Tibial artery (tissue), 4 donors: ENCODE data around the gene PARVA.

Experiments
- DNase-seq, 2 donors: peaks; one replicate each; pipeline ENCODE4 v3.0.0-alpha.2; 2019
- H3K27ac ChIP-seq, 2 donors: fragments of 200-600 bp; sonication (generic) in 1 of 2; 1 replicate in 1 of 2; 2 replicates in 1 of 2; pipeline ENCODE4 v1.5.1; 2018 to 2019; ENCODE audit warnings: mild to moderate bottlenecking in 1 of 2
- H3K27me3 ChIP-seq, 2 donors: fragments of 200-600 bp; sonication (generic) in 1 of 2; one replicate each; pipeline versions ENCODE4 v1.5.1 to v1.6.0; 2016 to 2019
- H3K36me3 ChIP-seq, 3 donors: fragments of 200-600 bp; sonication (generic) in 2 of 3; one replicate each; pipeline ENCODE4 v1.5.1; 2016 to 2019; ENCODE audit warnings: mild to moderate bottlenecking in 2 of 3
- H3K4me1 ChIP-seq, 4 donors: fragments of 200-600 bp; sonication (generic) in 2 of 4; 1 replicate in 3 of 4; 2 replicates in 1 of 4; pipeline ENCODE4 v1.5.1; 2016 to 2019
- H3K4me3 ChIP-seq, 2 donors: fragments of 200-600 bp; sonication (generic) in 1 of 2; 1 replicate in 1 of 2; 2 replicates in 1 of 2; pipeline ENCODE4 v1.5.1; 2018 to 2019; ENCODE audit warnings: mild to moderate bottlenecking in 2 of 2
- H3K9me3 ChIP-seq, 3 donors: fragments of 200-600 bp; sonication (generic) in 1 of 3; one replicate each; pipeline ENCODE4 v1.5.1; 2016 to 2019
- CTCF ChIP-seq, 2 experiments: fragments of 200-600 bp in 1 of 2; fragments of 450-650 bp in 1 of 2; IDR thresholded peaks; one replicate each; pipeline ENCODE4 v1.5.1; 2017 to 2019; ENCODE audit warnings: antibody characterized with exemption in 2 of 2, mild to moderate bottlenecking in 1 of 2, moderate library complexity in 1 of 2
- intact Hi-C: fragments of 100-400 bp; cut with DNase I; formaldehyde crosslinking; loops from one replicate; pipeline ENCODE4 v1.15.0; 2023; ENCODE audit warnings: low total_unique reads

The PARVA gene

GRCh38 chr11:12482839-12483238 is 105.5 kb downstream of the PARVA start:
- H3K36me3 ChIP-seq: peaks cover 34 to 61% (median 38%) of the 10 kb centered on the region in 3 donors
- no peak for DNase-seq
- no peak overlapping the region for H3K4me3 ChIP-seq
- TF ChIP-seq CTCF (IDR thresholded peaks at IDR 0.05): no peak
- no peak overlapping the region for H3K27ac ChIP-seq
- H3K4me1 ChIP-seq: peaks cover 0 to 28% (median 11%) of the 10 kb centered on the region in 4 donors
- H3K9me3 ChIP-seq: no peaks in the 10 kb centered on the region
- intact Hi-C loops: loop anchor here (10.0 kb wide), 1 partner anchor 98 kb away; no protein-coding TSS in a partner anchor
- no peaks in the 10 kb centered on the region for H3K27me3 ChIP-seq

- intact Hi-C loops: loop anchor here (10.0 kb wide), 1 partner anchor 99 kb away; no protein-coding TSS in a partner anchor
- no peaks in the 10 kb centered on the region for H3K9me3 ChIP-seq
- no peaks in the 10 kb centered on the region for H3K27me3 ChIP-seq
- H3K4me3 ChIP-seq: no peak overlapping the region
- DNase-seq: no peak
- peaks cover 27 to 59% (median 30%) of the 10 kb centered on the region in 3 donors for H3K36me3 ChIP-seq
- no peak for TF ChIP-seq CTCF (IDR thresholded peaks at IDR 0.05)
- peaks cover 0 to 23% (median 8%) of the 10 kb centered on the region in 4 donors for H3K4me1 ChIP-seq
- peak overlapping the region in 1 of 2 donors; percentile 48 for H3K27ac ChIP-seq
Observed at GRCh38 chr11:12483604-12484003, 106.2 kb downstream of the PARVA start.

- TF ChIP-seq CTCF (IDR thresholded peaks at IDR 0.05): peak; percentile 28 to 32
- Histone ChIP-seq H3K4me1 (peaks cover 0 to 22% (median 7%) of the 10 kb centered on the region in 4 donors), H3K4me3 (no peak overlapping the region), H3K27me3 (no peaks in the 10 kb centered on the region), H3K36me3 (peaks cover 11 to 44% (median 14%) of the 10 kb centered on the region in 3 donors), H3K9me3 (no peaks in the 10 kb centered on the region), H3K27ac (no peak overlapping the region)
- intact Hi-C loops: loop anchor here (10.0 kb wide), 1 partner anchor 101 kb away; no protein-coding TSS in a partner anchor
- DNase-seq: no peak
Observed at GRCh38 chr11:12485328-12485727, 108.0 kb downstream of the PARVA start.

GRCh38 chr11:12489246-12489772 is 111.9 kb downstream of the PARVA start:
- Histone ChIP-seq H3K27me3 (no peaks in the 10 kb centered on the region), H3K4me1 (peaks cover 0 to 9% (median 0%) of the 10 kb centered on the region in 4 donors), H3K36me3 (peaks cover 0 to 22% (median 0%) of the 10 kb centered on the region in 3 donors), H3K27ac (no peak overlapping the region), H3K9me3 (no peaks in the 10 kb centered on the region), H3K4me3 (no peak overlapping the region)
- TF ChIP-seq CTCF (IDR thresholded peaks at IDR 0.05): no peak
- no peak for DNase-seq
- intact Hi-C loops: loop anchor here (10.0 kb wide), 1 partner anchor 105 kb away; no protein-coding TSS in a partner anchor

- Histone ChIP-seq H3K27ac (no peak overlapping the region), H3K4me3 (no peak overlapping the region), H3K36me3 (peaks cover 8 to 38% (median 22%) of the 10 kb centered on the region in 3 donors), H3K27me3 (no peaks in the 10 kb centered on the region), H3K9me3 (no peaks in the 10 kb centered on the region), H3K4me1 (peaks cover 0 to 6% (median 0%) of the 10 kb centered on the region in 4 donors)
- intact Hi-C loops: no loop called here
- TF ChIP-seq CTCF (IDR thresholded peaks at IDR 0.05): no peak
- DNase-seq: no peak
Observed at GRCh38 chr11:12494699-12495098, 117.3 kb downstream of the PARVA start.
